ENCODE results near the gene ZNF74. TPM values are rescaled to one million over a fixed set of nuclear protein-coding genes. Genes with fewer than 3 reads are reported as not detected.

Gene ZNF74
- total RNA-seq, 2 donors from 2014 or later: 8.3 to 11.7 TPM

GRCh38 chr22:20422271-20423007, 28.5 kb downstream of the ZNF74 start:
- H3K27ac Mint-ChIP-seq: no peak overlapping the region
- no peak for DNase-seq

GRCh38 chr22:20423008-20423905, 29.3 kb downstream of the ZNF74 start:
- H3K27ac Mint-ChIP-seq: no peak overlapping the region
- H3K4me3 Mint-ChIP-seq: peak overlapping the region in 1 of 2 donors; percentile 18
- H3K9me3 Mint-ChIP-seq: no peaks in the 10 kb centered on the region
- DNase-seq (no peak), ATAC-seq (replicated peaks in 1 of 2) (no peak)
- no peaks in the 10 kb centered on the region for H3K4me1 Mint-ChIP-seq (ENCODE audit: low read depth)
- H3K36me3 Mint-ChIP-seq (ENCODE audit: insufficient read depth in 2 of 2): no peaks in the 10 kb centered on the region
- H3K27me3 Mint-ChIP-seq (ENCODE audit: low read depth): peaks cover 26% of the 10 kb centered on the region

More at GRCh38 chr22:20422271-20423007, 28.5 kb downstream of the ZNF74 start:
- peak; percentile 21 to 49 for ATAC-seq (replicated peaks in 1 of 2)
- no peaks in the 10 kb centered on the region for H3K9me3 Mint-ChIP-seq
- no peaks in the 10 kb centered on the region for H3K36me3 Mint-ChIP-seq (ENCODE audit: insufficient read depth in 2 of 2)
- H3K27me3 Mint-ChIP-seq (ENCODE audit: low read depth): peaks cover 19% of the 10 kb centered on the region
- no peak overlapping the region for H3K4me3 Mint-ChIP-seq
- H3K4me1 Mint-ChIP-seq (ENCODE audit: low read depth): no peaks in the 10 kb centered on the region

GRCh38 chr22:20423906-20424551, 30.1 kb downstream of the ZNF74 start:
- Mint-ChIP-seq H3K27me3 (ENCODE audit: low read depth) (peaks cover 34% of the 10 kb centered on the region), H3K4me3 (peak overlapping the region in 1 of 2 donors; percentile 21), H3K36me3 (ENCODE audit: insufficient read depth in 2 of 2) (no peaks in the 10 kb centered on the region), H3K27ac (no peak overlapping the region), H3K9me3 (no peaks in the 10 kb centered on the region), H3K4me1 (ENCODE audit: low read depth) (peaks cover 3% of the 10 kb centered on the region)
- no peak for ATAC-seq (replicated peaks in 1 of 2)
- no peak for DNase-seq

GRCh38 chr22:20424568-20424931, 30.6 kb downstream of the ZNF74 start:
- no peak overlapping the region for H3K27ac Mint-ChIP-seq
- peaks cover 5% of the 10 kb centered on the region for H3K4me1 Mint-ChIP-seq (ENCODE audit: low read depth)
- H3K9me3 Mint-ChIP-seq: no peaks in the 10 kb centered on the region
- no peak for ATAC-seq (replicated peaks in 1 of 2)
- H3K27me3 Mint-ChIP-seq (ENCODE audit: low read depth): peaks cover 36% of the 10 kb centered on the region
- peak overlapping the region in 1 of 2 donors; percentile 51 for H3K4me3 Mint-ChIP-seq
- no peak for DNase-seq
- H3K36me3 Mint-ChIP-seq (ENCODE audit: insufficient read depth in 2 of 2): no peaks in the 10 kb centered on the region

- DNase-seq (no peak), ATAC-seq (replicated peaks in 1 of 2) (no peak)
- Mint-ChIP-seq H3K4me3 (peak overlapping the region in 1 of 2 donors; percentile 51), H3K36me3 (ENCODE audit: insufficient read depth in 2 of 2) (no peaks in the 10 kb centered on the region), H3K9me3 (no peaks in the 10 kb centered on the region), H3K4me1 (ENCODE audit: low read depth) (peaks cover 5% of the 10 kb centered on the region), H3K27ac (no peak overlapping the region), H3K27me3 (ENCODE audit: low read depth) (peaks cover 36% of the 10 kb centered on the region)
Observed at GRCh38 chr22:20424932-20425565, 31.1 kb downstream of the ZNF74 start.

- DNase-seq (no peak), ATAC-seq (replicated peaks in 1 of 2) (no peak)
- Mint-ChIP-seq H3K27ac (no peak overlapping the region), H3K27me3 (ENCODE audit: low read depth) (peaks cover 36% of the 10 kb centered on the region), H3K4me1 (ENCODE audit: low read depth) (peaks cover 5% of the 10 kb centered on the region), H3K4me3 (no peak overlapping the region), H3K9me3 (no peaks in the 10 kb centered on the region), H3K36me3 (ENCODE audit: insufficient read depth in 2 of 2) (no peaks in the 10 kb centered on the region)
Observed at GRCh38 chr22:20425566-20426258, 31.8 kb downstream of the ZNF74 start.

GRCh38 chr22:20426259-20426615, 32.3 kb downstream of the ZNF74 start:
- H3K27ac Mint-ChIP-seq: no peak overlapping the region
- no peak for ATAC-seq (replicated peaks in 1 of 2)
- no peaks in the 10 kb centered on the region for H3K36me3 Mint-ChIP-seq (ENCODE audit: insufficient read depth in 2 of 2)
- peak overlapping the region in 1 of 2 donors; percentile 22 for H3K4me3 Mint-ChIP-seq
- DNase-seq: no peak
- no peaks in the 10 kb centered on the region for H3K9me3 Mint-ChIP-seq
- peaks cover 5% of the 10 kb centered on the region for H3K4me1 Mint-ChIP-seq (ENCODE audit: low read depth)
- H3K27me3 Mint-ChIP-seq (ENCODE audit: low read depth): peaks cover 36% of the 10 kb centered on the region

GRCh38 chr22:20427104-20427944, 33.4 kb downstream of the ZNF74 start:
- H3K27me3 Mint-ChIP-seq (ENCODE audit: low read depth): peaks cover 45% of the 10 kb centered on the region
- H3K4me3 Mint-ChIP-seq: peak overlapping the region in 1 of 2 donors; percentile 29
- no peak for ATAC-seq (replicated peaks in 1 of 2)
- no peak overlapping the region for H3K27ac Mint-ChIP-seq
- H3K9me3 Mint-ChIP-seq: no peaks in the 10 kb centered on the region
- no peaks in the 10 kb centered on the region for H3K36me3 Mint-ChIP-seq (ENCODE audit: insufficient read depth in 2 of 2)
- H3K4me1 Mint-ChIP-seq (ENCODE audit: low read depth): peaks cover 5% of the 10 kb centered on the region
- no peak for DNase-seq

GRCh38 chr22:20427945-20428417, 34.0 kb downstream of the ZNF74 start:
- H3K36me3 Mint-ChIP-seq (ENCODE audit: insufficient read depth in 2 of 2): no peaks in the 10 kb centered on the region
- no peak for ATAC-seq (replicated peaks in 1 of 2)
- H3K9me3 Mint-ChIP-seq: no peaks in the 10 kb centered on the region
- no peak overlapping the region for H3K27ac Mint-ChIP-seq
- H3K4me1 Mint-ChIP-seq (ENCODE audit: low read depth): peaks cover 5% of the 10 kb centered on the region
- H3K4me3 Mint-ChIP-seq: no peak overlapping the region
- no peak for DNase-seq
- peaks cover 51% of the 10 kb centered on the region for H3K27me3 Mint-ChIP-seq (ENCODE audit: low read depth)

- H3K9me3 Mint-ChIP-seq: no peaks in the 10 kb centered on the region
- H3K36me3 Mint-ChIP-seq (ENCODE audit: insufficient read depth in 2 of 2): no peaks in the 10 kb centered on the region
- H3K27ac Mint-ChIP-seq: peak overlapping the region; percentile 78
- DNase-seq (no peak), ATAC-seq (replicated peaks in 1 of 2) (peak in 1 of 2 donors; percentile 1)
- H3K4me1 Mint-ChIP-seq (ENCODE audit: low read depth): peaks cover 5% of the 10 kb centered on the region
- H3K27me3 Mint-ChIP-seq (ENCODE audit: low read depth): peaks cover 49% of the 10 kb centered on the region
- peak overlapping the region; percentile 77 to 94 for H3K4me3 Mint-ChIP-seq
Observed at GRCh38 chr22:20428496-20429253, 34.7 kb downstream of the ZNF74 start.

All from activated T-cell treated with anti-CD3 and anti-CD28 coated beads, Interleukin-2, amount 50 U/mL, for 72 hours (primary cell).